RWPE1 (cell line): ENCODE results near the gene NUPR1.

Source experiments
- CTCF ChIA-PET: fragments of 350-600 bp; sonication (Branson Sonifier 250); formaldehyde crosslinking; extraction: SDS; loops from one replicate; lab custom pipeline; 2021; lab: Yijun Ruan, JAX
- POLR2A ChIA-PET: fragments of 400-600 bp; formaldehyde crosslinking; extraction: SDS; loops from one replicate; lab custom pipeline; 2020; ENCODE audit warnings: antibody characterized with exemption; ENCODE audit not compliant: low non-redundant PET; lab: Yijun Ruan, JAX
- DNase-seq: peaks from one replicate; pipeline ENCODE4 v3.0.0; 2012; ENCODE audit warnings: low spot score
- H3K27ac ChIP-seq: fragments of 450-650 bp; 2 replicates; pipeline ENCODE4 v1.5.1; 2017
- CTCF ChIP-seq: fragments of 450-650 bp; conservative IDR thresholded peaks from 2 replicates; pipeline ENCODE4 v1.5.1; 2017; ENCODE audit warnings: low read depth, mild to moderate bottlenecking

The NUPR1 gene

GRCh38 chr16:28574925-28575324 is 36.2 kb upstream of the NUPR1 start:
- CTCF ChIA-PET: interaction anchor here (0.6 to 0.7 kb wide), 2 partner anchors 18 to 300 kb away, joined by 3 read pairs; no protein-coding TSS in a partner anchor
- no peak for TF ChIP-seq CTCF

GRCh38 chr16:28573738-28574718 is 35.3 kb upstream of the NUPR1 start:
- DNase-seq: no peak
- TF ChIP-seq CTCF: no peak
- CTCF ChIA-PET: no interaction called here
- no peak overlapping the region for H3K27ac ChIP-seq
- POLR2A ChIA-PET: no interaction called here

More at GRCh38 chr16:28574925-28575324, 36.2 kb upstream of the NUPR1 start:
- POLR2A ChIA-PET: no interaction called here
- no peak for DNase-seq
- H3K27ac ChIP-seq: no peak overlapping the region

GRCh38 chr16:28572696-28573510 is 34.1 kb upstream of the NUPR1 start:
- ChIA-PET POLR2A (no interaction called here), CTCF (interaction anchor here (0.6 to 0.7 kb wide), 2 partner anchors 19 to 42 kb away, joined by 3 read pairs; no protein-coding TSS in a partner anchor)
- no peak for TF ChIP-seq CTCF
- no peak for DNase-seq
- no peak overlapping the region for H3K27ac ChIP-seq

- H3K27ac ChIP-seq: no peak overlapping the region
- CTCF ChIA-PET: no interaction called here
- TF ChIP-seq CTCF: no peak
- POLR2A ChIA-PET: no interaction called here
- DNase-seq: no peak
Measured at GRCh38 chr16:28569968-28570752, 31.4 kb upstream of the NUPR1 start.

GRCh38 chr16:28569021-28569420 is 30.2 kb upstream of the NUPR1 start:
- ChIA-PET CTCF (no interaction called here), POLR2A (interaction anchor here (0.6 kb wide), 1 partner anchor 15 kb away, joined by 5 read pairs; no protein-coding TSS in a partner anchor)
- H3K27ac ChIP-seq: no peak overlapping the region
- DNase-seq: no peak
- TF ChIP-seq CTCF: no peak
